SK-N-MC (cell line): Measurements from ENCODE around the gene FOXP1.

ENCODE experiments used
- EZH2 ChIP-seq: fragments of 200-600 bp; sonication (generic); IDR thresholded peaks from one replicate; pipeline ENCODE4 v1.6.1; 2017; ENCODE audit warnings: antibody characterized with exemption
- POLR2AphosphoS5 ChIP-seq: IDR thresholded peaks from 2 replicates; pipeline ENCODE4 v1.6.1; 2012; ENCODE audit warnings: mild to moderate bottlenecking, low read depth, low read length, borderline replicate concordance

- TF ChIP-seq EZH2: no peak
- TF ChIP-seq POLR2AphosphoS5: no peak
Observed at GRCh38 chr3:71247958-71248335, 335.6 kb downstream of the FOXP1 start.
